Measurements from ENCODE around the gene ZNF609. TPM values are rescaled to one million over a fixed set of nuclear protein-coding genes. Genes with fewer than 3 reads are reported as not detected.

Gene ZNF609
- polyA plus RNA-seq, 1 experiment: 12.5 TPM

GRCh38 chr15:64478863-64479262, 18.5 kb downstream of the ZNF609 start:
- TF ChIP-seq CTCF (IDR thresholded peaks at IDR 0.05; ENCODE audit: insufficient read depth, low read depth, low read length): no peak
- Histone ChIP-seq H3K36me3 (ENCODE audit: control insufficient read depth, insufficient read depth, low read length) (no peaks in the 10 kb centered on the region), H3K4me3 (ENCODE audit: low read depth, low read length) (no peak overlapping the region), H3K27me3 (ENCODE audit: control insufficient read depth, insufficient read depth, low read length) (no peaks in the 10 kb centered on the region)
- ChIA-PET POLR2A (no interaction called here), CTCF (interaction anchor here (1.5 kb wide), 1 partner anchor 22 kb away, joined by 4 read pairs; no protein-coding TSS in a partner anchor)
- no peak for DNase-seq (ENCODE audit: low read depth)

GRCh38 chr15:64480891-64481290, 20.5 kb downstream of the ZNF609 start:
- Histone ChIP-seq H3K4me3 (ENCODE audit: low read depth, low read length) (no peak overlapping the region), H3K27me3 (ENCODE audit: control insufficient read depth, insufficient read depth, low read length) (no peaks in the 10 kb centered on the region), H3K36me3 (ENCODE audit: control insufficient read depth, insufficient read depth, low read length) (no peaks in the 10 kb centered on the region)
- no peak for DNase-seq (ENCODE audit: low read depth)
- ChIA-PET POLR2A (no interaction called here), CTCF (no interaction called here)
- no peak for TF ChIP-seq CTCF (IDR thresholded peaks at IDR 0.05; ENCODE audit: insufficient read depth, low read depth, low read length)

GRCh38 chr15:64483749-64484148, 23.4 kb downstream of the ZNF609 start:
- no peak overlapping the region for H3K4me3 ChIP-seq (ENCODE audit: low read depth, low read length)
- ChIA-PET POLR2A (no interaction called here), CTCF (interaction anchor here (0.6 to 1.1 kb wide), 3 partner anchors 14 to 244 kb away, joined by 3 read pairs; no protein-coding TSS in a partner anchor)
- no peaks in the 10 kb centered on the region for H3K36me3 ChIP-seq (ENCODE audit: control insufficient read depth, insufficient read depth, low read length)
- DNase-seq (ENCODE audit: low read depth): no peak
- H3K27me3 ChIP-seq (ENCODE audit: control insufficient read depth, insufficient read depth, low read length): no peaks in the 10 kb centered on the region
- TF ChIP-seq CTCF (IDR thresholded peaks at IDR 0.05; ENCODE audit: insufficient read depth, low read depth, low read length): no peak

- TF ChIP-seq CTCF (IDR thresholded peaks at IDR 0.05; ENCODE audit: insufficient read depth, low read depth, low read length): no peak
- ChIA-PET CTCF (no interaction called here), POLR2A (interaction anchor here (0.6 kb wide), 1 partner anchor 163 kb away, joined by 7 read pairs; no protein-coding TSS in a partner anchor)
- DNase-seq (ENCODE audit: low read depth): no peak
- H3K4me3 ChIP-seq (ENCODE audit: low read depth, low read length): no peak overlapping the region
- no peaks in the 10 kb centered on the region for H3K36me3 ChIP-seq (ENCODE audit: control insufficient read depth, insufficient read depth, low read length)
- H3K27me3 ChIP-seq (ENCODE audit: control insufficient read depth, insufficient read depth, low read length): no peaks in the 10 kb centered on the region
These were observed 25.4 kb downstream of the ZNF609 start for GRCh38 chr15:64485796-64486195.

- H3K36me3 ChIP-seq (ENCODE audit: control insufficient read depth, insufficient read depth, low read length): no peaks in the 10 kb centered on the region
- no peak for TF ChIP-seq CTCF (IDR thresholded peaks at IDR 0.05; ENCODE audit: insufficient read depth, low read depth, low read length)
- no peaks in the 10 kb centered on the region for H3K27me3 ChIP-seq (ENCODE audit: control insufficient read depth, insufficient read depth, low read length)
- DNase-seq (ENCODE audit: low read depth): no peak
- CTCF ChIA-PET: no interaction called here
- H3K4me3 ChIP-seq (ENCODE audit: low read depth, low read length): no peak overlapping the region
- POLR2A ChIA-PET: no interaction called here
These were observed 30.4 kb downstream of the ZNF609 start for GRCh38 chr15:64490598-64491259.
